ENCODE results near the gene MESP1.

DNA sequence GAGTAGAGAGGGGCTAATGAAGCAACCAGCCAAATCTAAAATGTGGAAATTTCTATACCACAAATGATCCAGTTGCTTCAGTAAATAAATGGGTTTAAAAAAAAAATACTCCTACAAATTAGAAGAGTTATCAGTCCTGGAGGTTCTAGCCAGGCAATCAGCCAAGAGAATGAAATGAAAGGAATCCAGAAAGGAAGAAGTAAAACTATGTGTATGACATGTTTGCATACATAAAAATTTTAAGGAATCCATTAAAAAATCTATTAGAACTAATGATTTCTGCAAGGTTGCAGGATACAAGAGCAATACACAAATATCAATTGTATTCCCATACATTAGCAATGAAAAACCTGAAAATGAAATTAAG lies 34.7 kb upstream of the MESP1 start:
- TF ChIP-seq ZFX (IDR thresholded peaks at IDR 0.05) (no peak), EZH2 (IDR thresholded peaks at IDR 0.05) (no peak), CEBPB (IDR thresholded peaks at IDR 0.05; ENCODE audit: low read depth) (no peak)
- TF ChIP-seq, protein P1, sequence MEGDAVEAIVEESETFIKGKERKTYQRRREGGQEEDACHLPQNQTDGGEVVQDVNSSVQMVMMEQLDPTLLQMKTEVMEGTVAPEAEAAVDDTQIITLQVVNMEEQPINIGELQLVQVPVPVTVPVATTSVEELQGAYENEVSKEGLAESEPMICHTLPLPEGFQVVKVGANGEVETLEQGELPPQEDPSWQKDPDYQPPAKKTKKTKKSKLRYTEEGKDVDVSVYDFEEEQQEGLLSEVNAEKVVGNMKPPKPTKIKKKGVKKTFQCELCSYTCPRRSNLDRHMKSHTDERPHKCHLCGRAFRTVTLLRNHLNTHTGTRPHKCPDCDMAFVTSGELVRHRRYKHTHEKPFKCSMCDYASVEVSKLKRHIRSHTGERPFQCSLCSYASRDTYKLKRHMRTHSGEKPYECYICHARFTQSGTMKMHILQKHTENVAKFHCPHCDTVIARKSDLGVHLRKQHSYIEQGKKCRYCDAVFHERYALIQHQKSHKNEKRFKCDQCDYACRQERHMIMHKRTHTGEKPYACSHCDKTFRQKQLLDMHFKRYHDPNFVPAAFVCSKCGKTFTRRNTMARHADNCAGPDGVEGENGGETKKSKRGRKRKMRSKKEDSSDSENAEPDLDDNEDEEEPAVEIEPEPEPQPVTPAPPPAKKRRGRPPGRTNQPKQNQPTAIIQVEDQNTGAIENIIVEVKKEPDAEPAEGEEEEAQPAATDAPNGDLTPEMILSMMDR (IDR thresholded peaks at IDR 0.05 in 2 of 3, conservative IDR thresholded peaks at IDR 0.05 in 1 of 3; ENCODE audit: borderline replicate concordance in 1 of 3, insufficient read depth in 1 of 3, low read depth in 2 of 3, low read length in 2 of 3), result no peak
